Uterus (tissue), 2 donors: ENCODE data around the gene FGF16.

Experiments
- POLR2A ChIP-seq, 2 donors: fragments of 450-650 bp; IDR thresholded peaks; one replicate each; pipeline ENCODE4 v1.6.1; 2016; ENCODE audit warnings: antibody characterized with exemption in 2 of 2, mild to moderate bottlenecking in 1 of 2, moderate library complexity in 1 of 2
- TF ChIP-seq, protein P1 (sequence below), 4 experiments: fragments of 200-600 bp in 2 of 4; fragments of 450-650 bp in 2 of 4; sonication (generic) in 2 of 4; IDR thresholded peaks; one replicate each; pipeline ENCODE4 v1.5.1; 2016 to 2019; ENCODE audit warnings: antibody characterized with exemption in 4 of 4, mild to moderate bottlenecking in 2 of 4, moderate library complexity in 1 of 4

GRCh38 chrX:77428551-77428950 lies 18.6 kb upstream of the FGF16 start:
- TF ChIP-seq, protein P1, sequence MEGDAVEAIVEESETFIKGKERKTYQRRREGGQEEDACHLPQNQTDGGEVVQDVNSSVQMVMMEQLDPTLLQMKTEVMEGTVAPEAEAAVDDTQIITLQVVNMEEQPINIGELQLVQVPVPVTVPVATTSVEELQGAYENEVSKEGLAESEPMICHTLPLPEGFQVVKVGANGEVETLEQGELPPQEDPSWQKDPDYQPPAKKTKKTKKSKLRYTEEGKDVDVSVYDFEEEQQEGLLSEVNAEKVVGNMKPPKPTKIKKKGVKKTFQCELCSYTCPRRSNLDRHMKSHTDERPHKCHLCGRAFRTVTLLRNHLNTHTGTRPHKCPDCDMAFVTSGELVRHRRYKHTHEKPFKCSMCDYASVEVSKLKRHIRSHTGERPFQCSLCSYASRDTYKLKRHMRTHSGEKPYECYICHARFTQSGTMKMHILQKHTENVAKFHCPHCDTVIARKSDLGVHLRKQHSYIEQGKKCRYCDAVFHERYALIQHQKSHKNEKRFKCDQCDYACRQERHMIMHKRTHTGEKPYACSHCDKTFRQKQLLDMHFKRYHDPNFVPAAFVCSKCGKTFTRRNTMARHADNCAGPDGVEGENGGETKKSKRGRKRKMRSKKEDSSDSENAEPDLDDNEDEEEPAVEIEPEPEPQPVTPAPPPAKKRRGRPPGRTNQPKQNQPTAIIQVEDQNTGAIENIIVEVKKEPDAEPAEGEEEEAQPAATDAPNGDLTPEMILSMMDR (IDR thresholded peaks at IDR 0.05): no peak
- TF ChIP-seq POLR2A (IDR thresholded peaks at IDR 0.05): no peak
